ENCODE measurements around the gene HJURP.

- no peak for TF ChIP-seq CTCF (IDR thresholded peaks at IDR 0.05; ENCODE audit: extremely low read depth in 1 of 2, insufficient read depth in 1 of 2, low read depth in 1 of 2, low read length in 2 of 2)
- no peak for TF ChIP-seq EZH2 (IDR thresholded peaks at IDR 0.05; ENCODE audit: borderline replicate concordance, low read depth, low read length, severe bottlenecking)
- no peak for TF ChIP-seq POLR2A (IDR thresholded peaks at IDR 0.05; ENCODE audit: low read depth, low read length)
- TF ChIP-seq POLR2AphosphoS5 (IDR thresholded peaks at IDR 0.05; ENCODE audit: insufficient read depth, low read depth, low read length): no peak
- no peak for TF ChIP-seq MAX (IDR thresholded peaks at IDR 0.05; ENCODE audit: insufficient read depth, insufficient read length)
- TF ChIP-seq FOS (IDR thresholded peaks at IDR 0.05; ENCODE audit: borderline replicate concordance, insufficient read depth, low read length): no peak
- TF ChIP-seq JUN (IDR thresholded peaks at IDR 0.05; ENCODE audit: borderline replicate concordance, insufficient read depth, insufficient read length, low read depth): no peak
These were observed 36.2 kb downstream of the HJURP start for GRCh38 chr2:233817995-233818638.
